Vagina (tissue), 2 donors: ENCODE data around the gene RAVER2.

Experiments
- CTCF ChIP-seq, 3 experiments: fragments of 450-650 bp in 2 of 3; fragments of 200-600 bp in 1 of 3; sonication (generic) in 1 of 3; IDR thresholded peaks; one replicate each; pipeline ENCODE4 v1.5.1; 2017 to 2019; ENCODE audit warnings: antibody characterized with exemption in 3 of 3, mild to moderate bottlenecking in 2 of 3, moderate library complexity in 2 of 3
- POLR2A ChIP-seq, 2 donors: fragments of 450-650 bp; IDR thresholded peaks; one replicate each; pipeline ENCODE4 v1.6.1; 2017; ENCODE audit warnings: antibody characterized with exemption in 2 of 2, mild to moderate bottlenecking in 2 of 2, moderate library complexity in 2 of 2
- POLR2AphosphoS5 ChIP-seq, 2 donors: sonication (generic); formaldehyde crosslinking; IDR thresholded peaks; one replicate each; pipeline ENCODE4 v1.9.0; 2017; ENCODE audit warnings: antibody characterized with exemption in 2 of 2, mild to moderate bottlenecking in 2 of 2, low read depth in 1 of 2; ENCODE audit not compliant: insufficient read depth in 1 of 2

GRCh38 chr1:64823691-64824476, 79.0 kb downstream of the RAVER2 start:
- TF ChIP-seq CTCF (IDR thresholded peaks at IDR 0.05) = peak; percentile 60 to 84 (median 84)
- no peak for TF ChIP-seq POLR2A (IDR thresholded peaks at IDR 0.05)
- peak in 1 of 2 donors; percentile 54 for TF ChIP-seq POLR2AphosphoS5 (IDR thresholded peaks at IDR 0.05; ENCODE audit: insufficient read depth in 1 of 2, low read depth in 1 of 2)
